ENCODE data around the gene ARHGAP23.
"Not testable (repeated sequence)": the region's sequence is repeated elsewhere in the genome, so short reads cannot be mapped to it uniquely, and the experiment has no call there.

ARHGAP23 gene

GRCh38 chr17:38494152-38494551, 65.9 kb downstream of the ARHGAP23 start:
- not testable (repeated sequence) for DNase-seq

GRCh38 chr17:38497656-38498055, 69.4 kb downstream of the ARHGAP23 start:
- DNase-seq: not testable (repeated sequence)

- DNase-seq: no peak
Measured at GRCh38 chr17:38498353-38498752, 70.1 kb downstream of the ARHGAP23 start.

GRCh38 chr17:38499230-38499629, 71.0 kb downstream of the ARHGAP23 start:
- not testable (repeated sequence) for DNase-seq

- not testable (repeated sequence) for DNase-seq
Measured at GRCh38 chr17:38501718-38502117, 73.5 kb downstream of the ARHGAP23 start.

- not testable (repeated sequence) for DNase-seq
Measured at GRCh38 chr17:38503286-38503913, 75.1 kb downstream of the ARHGAP23 start.

GRCh38 chr17:38504216-38504615, 76.0 kb downstream of the ARHGAP23 start:
- DNase-seq: no peak

GRCh38 chr17:38507436-38507835, 79.2 kb downstream of the ARHGAP23 start:
- DNase-seq: no peak

- no peak for DNase-seq
Measured at GRCh38 chr17:38507921-38508569, 79.8 kb downstream of the ARHGAP23 start.

- DNase-seq: no peak
Measured at GRCh38 chr17:38508570-38508950, 80.3 kb downstream of the ARHGAP23 start.

- peak; percentile 72 for DNase-seq
Measured at GRCh38 chr17:38508954-38509771, 80.9 kb downstream of the ARHGAP23 start.

GRCh38 chr17:38509772-38510420, 81.6 kb downstream of the ARHGAP23 start:
- no peak for DNase-seq

- no peak for DNase-seq
Measured at GRCh38 chr17:38510421-38511149, 82.3 kb downstream of the ARHGAP23 start.

GRCh38 chr17:38511150-38512108, 83.2 kb downstream of the ARHGAP23 start:
- no peak for DNase-seq

- DNase-seq: no peak
Measured at GRCh38 chr17:38512473-38513058, 84.3 kb downstream of the ARHGAP23 start.

- DNase-seq: not testable (repeated sequence)
Measured at GRCh38 chr17:38526526-38526925, 98.3 kb downstream of the ARHGAP23 start.

GRCh38 chr17:38528141-38528540, 99.9 kb downstream of the ARHGAP23 start:
- DNase-seq: not testable (repeated sequence)

- not testable (repeated sequence) for DNase-seq
Measured at GRCh38 chr17:38530856-38531255, 102.6 kb downstream of the ARHGAP23 start.

- not testable (repeated sequence) for DNase-seq
Measured at GRCh38 chr17:38531761-38532160, 103.5 kb downstream of the ARHGAP23 start.

GRCh38 chr17:38532451-38532850, 104.2 kb downstream of the ARHGAP23 start:
- DNase-seq: no peak

GRCh38 chr17:38533241-38533640, 105.0 kb downstream of the ARHGAP23 start:
- no peak for DNase-seq
